Kidney (tissue), 14 donors: ENCODE data around the gene B3GALT5. TPM values are rescaled to one million over a fixed set of nuclear protein-coding genes. Genes with fewer than 3 reads are reported as not detected.

Experiments used
- DNase-seq, 5 donors: peaks; one replicate each; pipeline ENCODE4 v3.0.0-alpha.2; 2013 to 2020
- FAIRE-seq: peaks from 2 replicates; lab custom pipeline; 2012; peaks lifted over from hg19 to GRCh38; lab: Jason Lieb, UNC
- H3K27ac ChIP-seq, 2 donors: one replicate each; pipeline ENCODE4 v1.7.0; 2013; ENCODE audit warnings: low read depth in 2 of 2, low read length in 2 of 2, inconsistent platforms in 1 of 2
- H3K27me3 ChIP-seq: one replicate; pipeline ENCODE4 v1.7.1; 2013; ENCODE audit warnings: low read length, inconsistent platforms; ENCODE audit not compliant: control insufficient read depth, insufficient read depth
- H3K36me3 ChIP-seq, 3 donors: one replicate each; pipeline versions ENCODE4 v1.7.0 to v1.7.1; 2013; ENCODE audit warnings: low read length in 3 of 3, control low read depth in 1 of 3, inconsistent platforms in 1 of 3; ENCODE audit not compliant: insufficient read depth in 3 of 3, control insufficient read depth in 2 of 3
- H3K4me1 ChIP-seq, 3 donors: one replicate each; pipeline versions ENCODE4 v1.7.0 to v1.7.1; 2013; ENCODE audit warnings: low read length in 3 of 3, inconsistent platforms in 1 of 3, low read depth in 1 of 3; ENCODE audit not compliant: control insufficient read depth in 2 of 3, insufficient read depth in 2 of 3
- H3K4me3 ChIP-seq, 3 donors: one replicate each; pipeline versions ENCODE4 v1.7.0 to v1.8.1; 2013; ENCODE audit warnings: low read length in 3 of 3, control low read depth in 1 of 3, inconsistent platforms in 1 of 3
- H3K9ac ChIP-seq, 3 donors: one replicate each; pipeline versions ENCODE4 v1.7.0 to v1.7.1; 2013; ENCODE audit warnings: low read length in 3 of 3, control low read depth in 1 of 3, inconsistent platforms in 1 of 3
- H3K9me3 ChIP-seq, 3 donors: one replicate each; pipeline versions ENCODE4 v1.7.0 to v1.7.1; 2013; ENCODE audit warnings: low read length in 3 of 3, control low read depth in 1 of 3, inconsistent platforms in 1 of 3; ENCODE audit not compliant: control insufficient read depth in 2 of 3, insufficient read depth in 1 of 3
- CTCF ChIP-seq: IDR thresholded peaks from 3 replicates; pipeline ENCODE4 v1.5.1; 2012; ENCODE audit warnings: mild to moderate bottlenecking, moderate library complexity, borderline replicate concordance; ENCODE audit not compliant: insufficient read depth; ENCODE audit errors: extremely low read depth
- intact Hi-C: fragments of 100-400 bp; cut with DNase I; formaldehyde crosslinking; loops from one replicate; pipeline ENCODE4 v1.11.1; 2022
- polyA plus RNA-seq: library from polyadenylated mRNA; stranded (reverse); fragments of 350-450 nt; fragmentation: Illumina TruSeq; extraction: RNeasy Lipid Tissue Mini Kit (QIAGEN cat#74804); gene quantifications from one replicate; pipeline ENCODE4 v1.2.3, GENCODE V29; 2014; ENCODE audit warnings: low read depth, low replicate concordance; ENCODE audit not compliant: insufficient read depth
- total RNA-seq: library from RNA; stranded (reverse); fragmentation: NEBNext Ultra II Directional; extraction: Animal tissue kit (Norgen Biotek cat#: 25700); gene quantifications from one replicate; pipeline ENCODE4 v1.2.1, GENCODE V29; 2021
- donor health status: control.
- donor health status: control.
- donor health status: control.
- donor health status: control.
- donor health status: control.
- donor health status: DM: yes; HTN: yes; CAD: no.
- donor health status: Normal renal cell carcinoma (clear cell type).

The B3GALT5 gene
- total and polyA plus RNA-seq, 2 donors from 2014 or later = 0.24 to 5.6 TPM

GRCh38 chr21:39664586-39664985 lies 51.8 kb downstream of the B3GALT5 start:
- no peak overlapping the region for H3K27ac ChIP-seq
- H3K27me3 ChIP-seq = no peaks in the 10 kb centered on the region
- DNase-seq (no peak), FAIRE-seq (no peak)
- H3K4me1 ChIP-seq = peaks cover 0 to 2% (median 0%) of the 10 kb centered on the region in 3 donors
- intact Hi-C loops = no loop called here
- H3K9ac ChIP-seq = no peak overlapping the region
- H3K4me3 ChIP-seq = no peak overlapping the region
- no peaks in the 10 kb centered on the region for H3K36me3 ChIP-seq
- no peaks in the 10 kb centered on the region for H3K9me3 ChIP-seq
- no peak for TF ChIP-seq CTCF

GRCh38 chr21:39666026-39666425 lies 53.3 kb downstream of the B3GALT5 start:
- H3K36me3 ChIP-seq = no peaks in the 10 kb centered on the region
- H3K9ac ChIP-seq = no peak overlapping the region
- no peak for FAIRE-seq
- no peak for DNase-seq
- TF ChIP-seq CTCF = no peak
- no peak overlapping the region for H3K27ac ChIP-seq
- H3K4me1 ChIP-seq = no peaks in the 10 kb centered on the region
- intact Hi-C loops = no loop called here
- no peak overlapping the region for H3K4me3 ChIP-seq
- H3K27me3 ChIP-seq = no peaks in the 10 kb centered on the region
- H3K9me3 ChIP-seq = no peaks in the 10 kb centered on the region

GRCh38 chr21:39666681-39667315 lies 54.1 kb downstream of the B3GALT5 start:
- Histone ChIP-seq H3K9me3 (no peaks in the 10 kb centered on the region), H3K9ac (no peak overlapping the region), H3K4me1 (no peaks in the 10 kb centered on the region), H3K27ac (no peak overlapping the region), H3K36me3 (no peaks in the 10 kb centered on the region), H3K4me3 (no peak overlapping the region), H3K27me3 (no peaks in the 10 kb centered on the region)
- intact Hi-C loops = no loop called here
- no peak for TF ChIP-seq CTCF
- no peak for FAIRE-seq
- DNase-seq = no peak
